GM12878 (cell line): ENCODE data around the gene SPAG6. TPM values are rescaled to one million over a fixed set of nuclear protein-coding genes. Genes with fewer than 3 reads are reported as not detected.
"Not testable (repeated sequence)": the region's sequence is repeated elsewhere in the genome, so short reads cannot be mapped to it uniquely, and the experiment has no call there.

ENCODE experiments used
- ATAC-seq: fragments of 200-7000 bp; cut with Tn5 transposase; 3 replicates; pipeline ENCODE4 v1.9.1; 2020; ENCODE audit warnings: mild to moderate bottlenecking, moderate library complexity
- BruUV-seq: library from RNA; stranded (reverse); fragments of 400-500 nt; replicated peaks from 2 replicates; lab custom pipeline; 2021; lab: Mats Ljungman, UMichigan
- CTCF ChIA-PET: fragments of 300-600 bp; sonication (Branson Sonifier 250); formaldehyde crosslinking; extraction: SDS; loops from one replicate; lab custom pipeline; 2021; ENCODE audit warnings: inconsistent platforms; lab: Yijun Ruan, JAX
- POLR2A ChIA-PET: fragments of 350-600 bp; formaldehyde crosslinking; extraction: SDS; loops from one replicate; lab custom pipeline; 2021; ENCODE audit warnings: inconsistent platforms; lab: Charles Lee
- RAD21 ChIA-PET: fragments of 300-600 bp; sonication (Branson Sonifier 250); formaldehyde crosslinking; loops from one replicate; lab custom pipeline; 2023; ENCODE audit warnings: antibody characterized with exemption; ENCODE audit not compliant: unreplicated experiment; lab: Charles Lee
- SMC1A ChIA-PET: fragments of 300-600 bp; sonication (Branson Sonifier 250); formaldehyde crosslinking; loops from one replicate; lab custom pipeline; 2023; ENCODE audit not compliant: unreplicated experiment, uncharacterized antibody; lab: Charles Lee
- DNase-seq: peaks from one replicate; pipeline ENCODE4 v3.0.0-alpha.2; 2011; ENCODE audit warnings: low read depth, low spot score
- FAIRE-seq: peaks from 3 replicates; lab custom pipeline; 2011; peaks lifted over from hg19 to GRCh38; lab: Jason Lieb, UNC
- H2AFZ ChIP-seq: 2 replicates; pipeline ENCODE4 v1.6.0; 2011; ENCODE audit warnings: low read depth, low read length, control low read depth; ENCODE audit not compliant: control insufficient read depth
- H3K27ac ChIP-seq: 2 replicates; pipeline ENCODE4 v1.5.1; 2011; ENCODE audit warnings: control low read depth; ENCODE audit not compliant: control insufficient read depth, insufficient read depth
- H3K27me3 ChIP-seq, 2 experiments: replicated peaks in 1 of 2; 2 replicates each; pipeline versions ENCODE4 v1.6.0 to v1.6.1; 2011; ENCODE audit warnings: low read length in 1 of 2; ENCODE audit not compliant: control insufficient read depth in 2 of 2, insufficient read depth in 2 of 2
- H3K36me3 ChIP-seq, 2 experiments: 2 replicates each; pipeline ENCODE4 v1.5.1; 2011; ENCODE audit warnings: low read length in 1 of 2; ENCODE audit not compliant: control insufficient read depth in 2 of 2, insufficient read depth in 2 of 2
- H3K4me1 ChIP-seq: 2 replicates; pipeline ENCODE4 v1.6.1; 2011; ENCODE audit warnings: mild to moderate bottlenecking, low read length, moderate library complexity, mixed read lengths; ENCODE audit not compliant: control insufficient read depth, insufficient read depth
- H3K4me2 ChIP-seq: 2 replicates; pipeline ENCODE4 v1.6.0; 2011; ENCODE audit warnings: control low read depth; ENCODE audit not compliant: control insufficient read depth, insufficient read depth
- H3K4me3 ChIP-seq: fragments of 200-600 bp; sonication (generic); 2 replicates; pipeline ENCODE4 v1.5.1; 2016
- H3K79me2 ChIP-seq: 2 replicates; pipeline ENCODE4 v1.6.0; 2011; ENCODE audit warnings: low read length; ENCODE audit not compliant: control insufficient read depth, insufficient read depth
- H3K9ac ChIP-seq: 2 replicates; pipeline ENCODE4 v1.8.0; 2011; ENCODE audit warnings: low read length, control low read depth, mixed read lengths; ENCODE audit not compliant: control insufficient read depth, insufficient read depth
- H3K9me3 ChIP-seq: replicated peaks from 3 replicates; pipeline ENCODE4 v1.5.1; 2011; ENCODE audit warnings: mild to moderate bottlenecking, low read length; ENCODE audit not compliant: control insufficient read depth, insufficient read depth
- H4K20me1 ChIP-seq: 2 replicates; pipeline ENCODE4 v1.6.0; 2011; ENCODE audit not compliant: control insufficient read depth, insufficient read depth
- WGBS: methylation state at CpG from one replicate; pipeline ENCODE4 v1.1.6; 2016; ENCODE audit warnings: low lambda C conversion rate; ENCODE audit not compliant: insufficient replicate concordance, insufficient coverage; ENCODE audit errors: missing lambda C conversion rate; 5-methylcytosine and 5-hydroxymethylcytosine counted together
- in situ Hi-C: fragments of 300-500 bp; cut with MboI; formaldehyde crosslinking; loops from 9 replicates; pipeline ENCODE4 v1.14.3; 2018; ENCODE audit warnings: mixed read lengths
- intact Hi-C: fragments of 100-400 bp; cut with micrococcal nuclease; formaldehyde crosslinking; loops from one replicate; pipeline ENCODE4 v1.14.2; 2022; ENCODE audit not compliant: unreplicated experiment
- polyA plus RNA-seq, 11 experiments: library from polyadenylated mRNA; depleted of rRNA in 4 of 11; unstranded in 6 of 11; stranded (reverse) in 5 of 11; fragments of >200 nt; fragmentation: Nextera tagmentation in 4 of 11; fragmentation: Illumina TruSeq in 1 of 11; extraction: Ambion mirVana in 4 of 11; extraction: Trizol in 1 of 11; gene quantifications; 1 replicate in 1 of 11; 2 replicates in 10 of 11; pipeline versions ENCODE4 v1.2.1 to v1.2.3, GENCODE V29; 2011 to 2016; ENCODE audit warnings: inconsistent platforms in 2 of 11, missing spikeins in 2 of 11, low read depth in 1 of 11
- total RNA-seq, 4 experiments: library from RNA; depleted of rRNA in 3 of 4; stranded (reverse); fragments of >200 nt in 3 of 4; fragmentation: Illumina TruSeq in 1 of 4; extraction: Trizol in 1 of 4; gene quantifications; 2 replicates each; pipeline versions ENCODE4 v1.2.1 to v1.2.3, GENCODE V29; 2013 to 2021

SPAG6 gene
- total and polyA plus RNA-seq, 10 of the 15 experiments (the other 5 are each of a cell fraction or from before 2014, with no cell fraction given): 0.13 to 0.99 (median 0.40) TPM; not detected in 1

DNA sequence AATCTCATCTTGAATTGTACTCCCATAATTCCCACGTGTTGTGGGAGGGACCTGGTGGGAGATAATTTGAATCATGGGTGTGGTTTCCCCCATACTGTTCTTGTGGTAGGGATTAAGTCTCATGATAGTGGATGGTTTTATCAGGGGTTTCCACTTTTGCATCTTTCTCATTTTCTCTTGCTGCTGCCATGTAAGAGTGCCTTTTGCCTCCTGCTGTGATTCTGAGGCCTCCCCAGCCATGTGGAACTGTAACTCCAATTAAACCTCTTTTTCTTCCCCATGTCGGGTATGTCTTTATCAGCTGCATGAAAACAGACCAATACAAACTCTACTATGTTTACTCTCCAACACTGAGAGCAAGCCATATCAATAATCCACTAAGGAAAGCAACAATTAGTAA is 50.9 kb downstream of the SPAG6 start:
- H3K4me3 ChIP-seq, H2AFZ ChIP-seq, BruUV-seq, H3K4me1 ChIP-seq, H3K79me2 ChIP-seq, SMC1A ChIA-PET, H3K4me2 ChIP-seq, ATAC-seq, H3K9ac ChIP-seq, H3K36me3 ChIP-seq, RAD21 ChIA-PET, H4K20me1 ChIP-seq, CTCF ChIA-PET, H3K27ac ChIP-seq, POLR2A ChIA-PET, in situ Hi-C loops, FAIRE-seq, H3K27me3 ChIP-seq, DNase-seq, H3K9me3 ChIP-seq, intact Hi-C loops: not testable (repeated sequence)
- 50% methylated on average over 2 of the region's 2 CpGs for WGBS

- H3K27ac ChIP-seq, FAIRE-seq, RAD21 ChIA-PET, POLR2A ChIA-PET, intact Hi-C loops, H3K4me3 ChIP-seq, H4K20me1 ChIP-seq, H3K79me2 ChIP-seq, H3K9ac ChIP-seq, SMC1A ChIA-PET, DNase-seq, H3K4me1 ChIP-seq, H3K4me2 ChIP-seq, H3K36me3 ChIP-seq, H3K9me3 ChIP-seq, H3K27me3 ChIP-seq, ATAC-seq, in situ Hi-C loops, H2AFZ ChIP-seq, BruUV-seq, CTCF ChIA-PET: not testable (repeated sequence)
- WGBS: 0% methylated on average over 1 of the region's 5 CpGs
Measured at GRCh38 chr10:22406916-22407315, 61.6 kb downstream of the SPAG6 start.
